GM20431 (cell line): Measurements from ENCODE around the gene RAD51B.

Experiments used
- in situ Hi-C: fragments of 300-500 bp; cut with MseI, MboI; formaldehyde crosslinking; loops from one replicate; pipeline ENCODE4 v1.15.0; 2020; ENCODE audit warnings: low sequenced_read_pairs; ENCODE audit not compliant: unreplicated experiment

RAD51B gene

GRCh38 chr14:68527329-68527851 is 707.8 kb downstream of the RAD51B start:
- in situ Hi-C loops, result no loop called here

DNA sequence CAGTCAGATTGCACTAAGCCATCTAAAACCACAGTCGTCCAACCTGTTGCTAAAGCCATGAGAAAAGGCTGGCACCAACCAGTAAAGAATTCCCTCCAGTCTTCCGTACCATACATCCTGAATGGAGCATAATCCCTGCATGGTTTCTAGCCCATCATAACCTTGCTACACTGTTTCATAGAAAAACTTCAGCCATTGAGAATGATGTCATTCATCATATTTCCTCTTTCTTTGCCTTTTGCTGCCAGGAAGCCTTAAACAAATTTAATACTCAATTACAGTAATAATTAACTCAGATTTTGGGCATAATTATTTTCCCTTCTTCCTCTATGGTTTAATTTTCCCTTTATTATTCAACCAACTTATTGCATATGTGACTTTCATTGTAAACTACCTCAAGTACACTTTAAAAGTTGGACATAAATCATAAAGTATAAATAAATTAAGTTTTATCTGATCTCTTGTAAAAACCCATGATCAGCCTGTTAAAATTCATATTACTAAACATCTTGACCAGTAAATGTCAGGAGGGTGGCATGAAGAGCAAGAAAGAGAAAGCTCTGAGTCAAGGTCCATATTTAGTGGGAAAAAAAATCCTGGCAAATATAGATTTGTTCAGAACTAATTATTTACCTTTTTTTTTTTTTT is 708.6 kb downstream of the RAD51B start:
- in situ Hi-C loops, result no loop called here

DNA sequence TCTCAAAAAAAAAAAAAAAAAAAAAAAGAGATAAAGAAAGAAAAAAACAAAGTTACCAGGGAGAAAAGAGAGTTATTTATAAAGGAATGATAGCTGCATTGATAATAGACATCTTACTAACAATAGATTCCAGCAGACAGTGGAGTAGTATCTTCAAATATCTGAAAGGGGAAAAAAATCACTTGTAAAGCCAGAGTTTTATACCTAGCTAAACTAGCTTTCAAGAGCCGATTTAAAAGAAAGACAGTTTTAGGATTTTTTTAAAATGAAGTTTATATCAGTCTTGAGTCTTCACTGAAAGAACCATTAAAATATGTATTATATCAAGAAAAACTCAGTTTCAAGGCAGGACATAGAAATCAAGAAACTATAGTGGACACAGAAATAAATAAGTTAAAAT is 710.9 kb downstream of the RAD51B start:
- in situ Hi-C loops, result no loop called here

- in situ Hi-C loops, result no loop called here
These were observed 712.9 kb downstream of the RAD51B start for GRCh38 chr14:68532496-68532895.

DNA sequence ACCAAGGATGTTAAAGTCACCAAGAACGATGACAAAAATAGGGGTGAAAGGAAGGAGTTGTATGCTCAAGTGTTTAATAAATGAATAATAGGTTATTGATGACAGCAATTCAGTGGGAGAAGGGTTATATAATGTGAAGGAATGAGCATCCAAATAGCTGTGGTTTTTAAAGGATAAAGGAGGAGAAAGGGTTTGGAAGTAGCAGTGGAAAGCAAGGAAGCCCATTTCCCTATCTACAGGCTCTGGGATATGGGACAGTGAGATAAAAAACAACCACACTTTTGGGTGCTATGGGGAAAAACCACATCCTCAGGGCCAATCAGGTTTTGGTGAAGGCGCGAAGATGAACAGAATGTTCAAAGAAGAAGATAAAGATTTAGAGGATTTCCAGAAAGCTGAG is 714.7 kb downstream of the RAD51B start:
- in situ Hi-C loops, result no loop called here

DNA sequence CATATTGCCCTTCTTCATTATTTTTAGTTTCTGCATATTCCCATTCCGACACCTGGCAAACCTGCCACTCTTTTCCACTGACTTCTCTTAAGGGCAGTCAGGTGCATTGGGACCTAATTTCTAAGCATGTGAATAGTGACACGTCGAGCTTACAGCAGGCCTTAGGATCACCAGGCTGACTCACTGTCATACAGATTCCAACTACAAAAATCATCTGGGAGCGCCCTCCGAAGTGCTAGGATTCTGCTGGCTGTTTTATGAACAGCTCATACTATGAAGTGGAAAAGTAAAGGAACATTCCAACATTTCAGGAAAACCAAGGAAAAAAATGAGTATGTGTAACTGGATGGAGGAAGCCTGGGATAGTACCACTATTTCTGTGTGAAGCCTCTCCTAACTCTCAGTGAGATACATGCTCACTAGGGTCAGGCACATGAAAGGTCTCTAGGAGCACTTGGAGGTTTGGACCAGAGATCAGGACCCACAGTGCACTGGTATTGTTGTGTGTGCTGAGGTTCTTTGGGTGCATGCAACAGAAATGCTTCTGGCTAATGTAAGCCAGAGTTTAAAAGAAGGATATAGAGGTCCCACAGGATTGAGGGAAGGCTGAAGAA is 715.9 kb downstream of the RAD51B start:
- in situ Hi-C loops, result no loop called here

GRCh38 chr14:68536018-68536410 is 716.4 kb downstream of the RAD51B start:
- in situ Hi-C loops, result no loop called here

- in situ Hi-C loops, result no loop called here
These were observed 719.1 kb downstream of the RAD51B start for GRCh38 chr14:68538639-68539038.

DNA sequence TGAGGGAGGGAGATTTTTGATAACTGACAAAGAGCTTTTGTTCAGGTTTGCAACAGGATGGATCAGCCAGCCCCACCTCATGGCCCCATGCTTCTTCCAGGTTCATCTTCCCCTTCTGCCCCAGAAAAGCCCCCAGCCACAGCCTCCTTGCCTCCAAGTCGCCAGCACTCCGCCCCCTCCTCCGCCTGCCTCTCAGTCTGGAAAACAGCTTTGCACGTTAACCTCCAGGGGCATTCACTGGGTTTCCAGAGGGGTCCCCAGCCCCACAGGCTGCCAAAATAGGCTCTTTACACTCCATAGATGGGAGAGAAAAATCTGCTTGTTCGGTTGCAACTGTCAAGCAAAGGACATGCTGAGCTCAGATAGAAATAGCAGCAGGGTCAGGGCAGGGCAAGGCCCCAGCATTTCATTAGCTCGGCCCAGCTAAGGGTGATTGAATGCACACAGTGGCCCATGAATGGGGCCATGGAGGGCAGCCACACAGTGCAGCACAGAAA is 719.7 kb downstream of the RAD51B start:
- in situ Hi-C loops, result no loop called here

DNA sequence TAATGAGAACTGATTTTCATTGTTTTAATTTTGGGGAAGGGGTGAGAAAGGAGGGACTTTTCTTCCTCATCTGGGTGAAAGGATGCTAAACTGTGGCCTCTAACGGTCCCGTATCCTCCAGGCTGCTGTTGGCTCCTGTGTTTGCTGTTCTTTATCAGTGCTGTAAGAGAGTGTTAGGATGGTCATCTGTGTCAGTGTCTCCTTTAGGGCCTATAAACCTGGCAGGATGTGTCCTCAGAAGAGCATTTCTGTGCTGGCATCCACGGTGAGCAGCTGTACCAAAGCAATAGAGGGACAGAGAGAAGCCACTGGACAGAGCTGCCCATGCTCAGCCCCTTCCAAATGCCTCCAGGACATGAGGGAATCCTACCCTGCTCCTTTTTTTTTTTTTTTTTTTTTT is 720.2 kb downstream of the RAD51B start:
- in situ Hi-C loops, result no loop called here

DNA sequence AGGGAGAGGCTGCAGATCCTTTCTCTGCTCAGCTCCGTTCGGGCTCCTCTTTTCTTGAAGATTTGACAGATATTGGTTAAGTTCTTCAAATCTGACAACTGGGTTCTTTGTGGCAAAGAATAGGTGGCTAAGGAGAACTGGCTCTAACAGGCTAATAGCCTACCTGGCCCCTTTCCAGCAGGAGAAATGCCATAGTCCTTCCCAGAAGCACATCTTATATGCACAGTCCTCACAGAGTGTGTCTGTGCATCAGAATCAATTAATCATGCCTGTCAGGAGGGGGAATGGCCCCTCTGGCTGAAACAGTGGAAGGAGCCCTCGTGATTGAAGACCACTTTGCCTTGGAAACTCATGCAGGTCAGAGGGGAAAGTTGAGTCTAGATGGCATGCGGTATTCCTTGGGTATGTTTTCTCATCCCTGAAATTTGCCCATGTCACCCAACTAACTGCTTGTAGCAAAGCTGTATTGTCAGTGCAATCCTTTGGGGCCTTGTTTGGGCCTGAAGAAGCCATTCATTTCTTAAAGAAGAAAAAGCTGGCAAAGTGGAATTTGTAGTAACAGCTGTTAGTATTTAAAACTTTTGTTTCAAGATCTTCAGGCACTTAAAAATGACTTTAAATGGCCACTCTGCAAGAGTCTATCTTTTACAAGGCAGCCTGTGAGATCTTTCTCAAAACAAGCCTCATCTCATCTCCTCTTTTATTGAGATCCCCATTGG is 721.8 kb downstream of the RAD51B start:
- in situ Hi-C loops, result no loop called here

DNA sequence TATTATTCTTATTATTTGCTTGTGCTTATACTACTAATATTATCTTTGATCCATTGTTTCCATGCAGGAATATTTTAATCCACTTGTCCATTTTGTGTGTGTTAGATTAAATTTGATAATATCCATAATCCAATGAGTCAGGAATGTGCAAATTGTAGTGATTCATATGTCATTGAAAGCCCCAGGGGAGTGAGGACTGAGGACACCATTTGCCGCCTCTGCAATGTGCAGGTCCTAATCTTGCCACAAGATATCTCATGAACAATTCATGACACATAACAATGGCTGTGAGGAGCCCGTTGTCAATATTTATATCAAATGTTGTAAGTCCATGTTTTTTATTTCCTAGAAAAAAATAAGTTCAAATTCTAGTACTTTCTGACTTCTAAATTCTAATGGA is 722.8 kb downstream of the RAD51B start:
- in situ Hi-C loops, result no loop called here

DNA sequence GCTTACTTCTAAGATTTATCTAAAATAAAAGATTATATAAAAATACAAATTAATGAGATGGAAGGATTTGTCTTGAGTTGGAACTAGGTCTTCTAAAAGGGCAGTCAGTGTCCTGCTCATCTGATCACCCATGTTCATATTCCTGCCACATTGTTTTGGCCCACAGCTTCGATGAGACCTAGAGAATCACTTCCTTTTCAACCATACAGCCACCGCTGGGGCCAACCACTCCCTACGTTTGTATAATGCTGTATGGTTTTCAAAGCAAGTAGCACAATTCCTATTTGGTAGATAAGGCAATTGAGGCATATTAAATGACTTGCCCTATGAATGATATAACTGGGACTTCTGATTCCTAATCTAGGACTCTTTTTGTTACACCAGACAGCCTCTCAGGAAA is 723.9 kb downstream of the RAD51B start:
- in situ Hi-C loops, result no loop called here

GRCh38 chr14:68544081-68544892 is 724.7 kb downstream of the RAD51B start:
- in situ Hi-C loops, result no loop called here

DNA sequence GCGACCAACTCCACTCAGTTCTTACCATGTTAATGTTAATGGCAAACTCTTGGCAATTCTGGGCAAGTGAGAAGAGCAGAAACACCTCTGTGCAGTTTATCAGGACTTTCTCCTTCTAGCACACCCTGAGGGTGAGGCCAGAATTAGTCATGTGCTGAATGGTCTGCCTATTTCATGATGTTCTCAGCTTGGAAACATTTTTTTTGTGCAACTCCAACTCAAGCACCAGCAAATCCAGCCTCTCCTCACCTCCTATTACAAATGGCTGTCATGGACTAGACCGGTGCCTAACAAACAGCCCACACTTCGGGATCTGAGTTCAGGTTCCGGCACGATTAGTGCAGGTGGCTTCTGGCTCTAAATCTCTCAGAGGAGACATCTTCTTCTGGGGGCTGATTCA is 727.3 kb downstream of the RAD51B start:
- in situ Hi-C loops, result no loop called here

GRCh38 chr14:68547305-68548193 is 728.0 kb downstream of the RAD51B start:
- in situ Hi-C loops, result no loop called here

DNA sequence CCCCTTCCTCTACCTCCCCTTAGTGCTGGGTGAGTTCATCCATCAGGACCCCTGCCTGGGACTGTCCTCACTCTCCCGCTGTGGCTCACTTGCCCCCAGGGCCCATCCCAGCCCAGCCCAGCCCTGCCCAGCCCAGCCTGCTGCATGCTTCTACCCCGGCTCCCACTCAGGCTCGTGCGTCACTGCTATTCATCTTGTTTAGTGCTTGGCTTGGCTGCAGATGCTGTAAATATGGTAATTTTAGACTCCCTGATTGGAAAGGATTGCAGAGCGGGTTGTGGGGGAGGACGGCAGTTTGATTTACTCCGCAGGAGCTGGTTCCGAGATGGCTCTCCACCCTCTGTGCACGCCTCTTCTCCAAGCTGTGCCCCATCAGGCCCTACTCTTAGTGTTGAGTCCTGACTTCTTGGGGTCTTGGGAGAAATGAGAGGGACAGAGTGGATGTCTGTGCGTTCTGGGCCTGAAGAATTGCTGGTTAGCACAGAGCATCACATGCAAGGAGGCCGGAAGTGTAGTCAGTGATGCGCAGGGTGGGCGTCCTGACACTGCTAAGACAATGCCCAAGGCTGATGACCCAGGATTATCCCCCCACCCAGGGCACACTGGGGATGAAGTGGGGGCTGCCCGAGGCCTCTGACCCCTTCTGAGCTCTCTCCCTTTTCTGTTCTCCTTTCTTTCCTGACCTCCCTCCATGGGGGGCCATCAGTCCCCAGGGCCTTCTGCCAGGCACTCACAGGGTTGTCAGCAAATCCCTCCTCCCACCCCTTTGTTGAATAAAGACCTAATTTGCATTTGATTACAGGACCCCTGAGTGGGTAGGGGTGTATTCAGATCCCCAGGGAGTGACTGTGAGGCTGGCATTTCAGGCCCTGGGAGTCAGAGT is 728.9 kb downstream of the RAD51B start:
- in situ Hi-C loops, result no loop called here

DNA sequence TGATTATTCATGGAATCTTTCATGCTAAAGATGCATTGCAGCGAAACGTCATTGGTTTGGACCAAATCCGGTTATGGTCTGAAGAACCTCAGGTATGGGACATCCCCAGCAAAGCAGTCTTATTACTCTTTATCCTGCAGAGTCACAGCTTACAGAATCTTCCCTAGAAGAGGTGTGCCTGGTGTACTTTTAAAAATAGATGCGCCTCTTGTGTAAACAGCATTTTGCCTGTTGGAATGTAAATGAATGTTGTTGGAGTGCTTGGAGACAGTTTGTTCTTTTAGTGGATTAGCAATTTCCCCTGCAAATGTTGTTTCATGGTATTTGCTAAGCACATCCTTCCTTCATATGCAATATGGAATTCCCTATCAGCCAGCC is 730.7 kb downstream of the RAD51B start:
- in situ Hi-C loops, result no loop called here
